Lung microvascular endothelial cell (primary cell): ENCODE data around the gene REV3L. TPM values are rescaled to one million over a fixed set of nuclear protein-coding genes. Genes with fewer than 3 reads are reported as not detected.
A peak's percentile ranks its signal among the peaks of the same experiment; 100 is the strongest.
"Not testable (repeated sequence)": the region's sequence is repeated elsewhere in the genome, so short reads cannot be mapped to it uniquely, and the experiment has no call there.

Experiments used
- DNase-seq, 2 donors: peaks; one replicate each; pipeline versions ENCODE4 v3.0.0 to v3.0.0-alpha.2; 2010; ENCODE audit warnings: low read depth in 2 of 2
- total RNA-seq: library from RNA; depleted of rRNA; stranded (reverse); fragments of >200 nt; gene quantifications from 2 replicates; pipeline ENCODE4 v1.2.1, GENCODE V29; 2014

REV3L gene
- total RNA-seq, 1 donor from 2014 or later = 18.8 TPM

DNA sequence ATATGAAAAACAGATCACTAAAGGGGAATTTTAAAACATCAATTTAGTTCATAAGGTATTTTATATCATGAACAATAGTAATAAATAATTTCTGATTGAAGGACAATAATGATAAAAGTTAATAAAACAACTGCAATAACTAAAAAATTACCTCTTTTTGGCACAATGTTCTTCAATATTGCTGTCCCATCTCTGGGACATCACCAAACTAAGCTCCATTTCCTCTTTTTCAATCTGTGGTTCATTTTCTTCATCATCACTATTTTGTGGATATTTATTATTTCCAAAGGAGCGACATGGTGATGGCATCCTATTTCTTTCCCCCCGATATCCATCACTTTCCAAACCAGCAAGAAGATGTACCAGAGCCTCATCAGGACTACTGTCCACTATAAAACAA lies 103.2 kb downstream of the REV3L start:
- no peak for DNase-seq

DNA sequence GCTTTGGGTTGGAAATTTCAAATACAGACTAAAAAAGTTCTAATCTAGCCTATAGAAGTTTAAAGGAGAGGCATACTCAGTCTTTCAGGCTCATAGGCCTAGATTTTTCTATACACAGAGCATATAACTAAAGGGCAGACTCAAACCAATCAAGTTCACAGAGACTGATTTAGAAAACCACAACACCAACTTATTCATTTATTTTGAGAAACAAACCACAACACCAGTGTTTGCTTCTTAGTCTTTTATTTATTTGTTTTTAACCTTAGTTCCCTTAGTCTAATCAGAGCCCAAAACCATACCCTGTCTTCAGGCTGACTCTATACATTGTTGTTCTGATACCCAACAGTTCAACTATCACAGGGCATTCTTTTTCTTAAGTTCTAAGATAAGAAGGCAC lies 103.7 kb downstream of the REV3L start:
- DNase-seq = no peak

DNA sequence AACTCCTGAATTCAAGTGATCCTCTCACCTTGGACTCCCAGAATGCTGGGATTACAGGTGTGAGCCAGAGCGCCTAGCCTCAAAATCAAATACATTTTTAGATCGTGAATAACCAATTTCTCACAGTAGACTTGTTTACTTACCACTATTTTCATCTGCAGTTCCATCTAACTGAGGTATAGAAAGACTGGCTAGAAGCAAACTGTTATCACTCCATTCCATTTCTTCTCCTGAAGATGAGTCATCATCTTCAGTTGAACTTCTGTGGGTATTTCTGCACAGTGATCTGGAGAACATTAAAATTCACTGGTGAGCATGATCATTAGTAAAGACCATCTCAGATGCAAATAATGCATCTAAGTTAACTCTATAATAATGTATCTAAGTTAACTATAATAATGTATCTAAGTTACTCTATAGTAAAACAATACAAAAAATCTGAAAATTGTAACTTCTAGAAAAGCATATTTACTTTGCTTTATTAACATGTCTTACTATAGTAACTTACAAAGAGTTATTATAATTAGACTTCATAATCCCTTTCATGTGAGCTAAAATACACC lies 105.4 kb downstream of the REV3L start:
- no peak for DNase-seq

DNA sequence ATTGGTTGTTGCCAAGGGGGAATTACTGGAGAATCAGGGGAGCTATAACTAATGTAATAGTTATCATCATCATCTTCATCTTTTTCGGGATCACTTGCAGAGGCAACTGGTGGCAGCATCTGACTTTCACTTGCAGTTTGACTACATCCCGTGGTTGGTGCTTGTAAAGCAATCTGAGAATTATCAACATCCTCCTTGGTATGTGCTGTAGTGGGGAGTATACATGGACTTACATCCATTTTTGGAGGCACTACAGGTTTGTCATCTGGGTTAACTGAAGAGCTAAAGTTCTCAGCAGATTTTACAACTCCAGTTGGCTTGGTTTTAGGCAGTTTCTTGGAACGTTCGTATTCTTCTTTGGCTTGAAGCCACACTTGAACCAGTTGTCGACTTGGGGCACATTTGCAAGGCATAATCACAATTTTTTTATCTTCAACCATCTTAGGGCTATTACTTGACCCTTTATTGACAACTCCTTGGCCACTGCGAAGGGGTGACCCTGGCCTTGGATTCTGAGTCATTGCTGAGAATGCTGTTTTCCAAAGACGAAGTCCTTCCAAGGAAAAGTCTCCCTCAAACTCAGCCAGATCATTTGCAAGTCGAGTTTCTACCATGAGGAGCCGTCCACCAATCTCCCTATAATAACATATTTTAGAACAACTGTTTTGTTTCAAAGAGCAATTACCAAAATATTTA lies 115.5 kb downstream of the REV3L start:
- no peak for DNase-seq

DNA sequence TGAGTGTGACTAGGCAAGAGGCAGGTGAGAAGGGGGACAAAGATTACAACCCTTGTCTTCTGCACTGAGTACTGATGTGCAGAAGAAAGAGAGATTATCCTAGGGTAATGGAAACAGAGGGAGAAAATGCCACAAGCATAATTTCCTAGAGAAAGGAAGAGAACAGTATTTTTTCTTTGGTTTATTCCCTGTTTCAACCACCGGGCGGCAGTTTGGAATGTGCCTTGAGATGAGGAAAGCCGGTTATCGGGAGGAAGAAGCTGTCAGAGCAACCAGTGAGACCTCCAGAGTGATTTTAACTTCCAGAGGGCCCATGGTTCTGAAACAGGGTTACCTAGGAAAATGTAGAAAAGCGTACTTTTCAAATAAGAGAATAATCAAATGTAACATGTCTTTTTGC lies 121.4 kb downstream of the REV3L start:
- peak; percentile 55 to 60 for DNase-seq

DNA sequence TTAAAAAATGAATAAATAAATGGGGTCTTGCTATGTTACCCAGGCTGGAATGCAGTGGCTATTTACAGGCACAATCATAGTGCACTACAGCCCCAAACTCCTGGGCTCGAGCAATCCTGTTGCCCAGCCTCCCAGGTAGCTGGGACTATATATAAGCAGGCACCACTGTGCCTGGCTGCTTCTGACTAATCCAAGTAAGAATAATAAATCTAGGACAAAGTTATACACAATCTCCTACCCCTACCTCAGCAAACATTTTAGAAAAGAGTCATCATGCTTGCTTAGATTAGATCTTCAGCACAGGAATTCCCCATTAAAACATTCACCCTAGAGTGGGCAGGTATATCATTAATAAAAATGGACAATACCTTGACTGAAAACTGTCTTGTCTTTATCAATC lies 124.6 kb downstream of the REV3L start:
- DNase-seq = no peak

DNA sequence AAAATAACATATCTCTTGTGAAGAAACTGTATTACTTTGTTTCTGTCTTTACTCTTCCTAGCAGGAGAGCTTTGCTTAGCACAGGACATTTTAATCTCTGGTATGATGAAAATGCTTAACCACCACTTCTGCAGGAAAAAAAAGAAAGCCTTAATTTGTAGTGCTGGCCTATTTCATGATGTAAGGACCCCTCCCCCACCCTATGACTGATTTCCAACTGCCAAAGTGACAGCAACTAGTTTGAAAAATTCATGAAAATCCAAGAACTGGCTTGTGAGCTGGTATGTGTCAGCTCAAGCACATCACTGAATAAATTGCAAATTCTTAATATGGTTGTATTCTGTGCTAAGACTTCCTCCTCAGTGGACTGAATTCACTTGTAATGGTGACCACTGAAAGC lies 125.3 kb downstream of the REV3L start:
- DNase-seq = no peak

DNA sequence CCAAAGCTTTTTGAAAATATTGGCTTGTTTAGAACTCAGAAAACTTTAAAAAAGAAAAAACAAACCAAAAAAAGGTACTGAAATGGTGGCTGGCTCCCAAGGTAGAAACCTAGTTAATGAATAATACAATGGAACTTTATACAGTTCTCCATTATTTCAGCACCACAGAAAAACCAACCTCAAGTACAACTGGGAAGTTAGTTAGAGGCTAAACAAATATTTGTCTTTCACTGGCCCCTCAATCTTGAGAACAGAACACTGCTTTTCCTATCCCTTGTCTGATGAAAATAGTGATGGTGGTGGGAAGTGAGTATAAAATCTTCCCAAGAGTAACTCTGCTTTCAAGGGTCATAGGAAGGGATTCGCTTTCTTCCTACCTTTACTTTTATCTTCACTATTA lies 126.5 kb downstream of the REV3L start:
- DNase-seq = no peak

DNA sequence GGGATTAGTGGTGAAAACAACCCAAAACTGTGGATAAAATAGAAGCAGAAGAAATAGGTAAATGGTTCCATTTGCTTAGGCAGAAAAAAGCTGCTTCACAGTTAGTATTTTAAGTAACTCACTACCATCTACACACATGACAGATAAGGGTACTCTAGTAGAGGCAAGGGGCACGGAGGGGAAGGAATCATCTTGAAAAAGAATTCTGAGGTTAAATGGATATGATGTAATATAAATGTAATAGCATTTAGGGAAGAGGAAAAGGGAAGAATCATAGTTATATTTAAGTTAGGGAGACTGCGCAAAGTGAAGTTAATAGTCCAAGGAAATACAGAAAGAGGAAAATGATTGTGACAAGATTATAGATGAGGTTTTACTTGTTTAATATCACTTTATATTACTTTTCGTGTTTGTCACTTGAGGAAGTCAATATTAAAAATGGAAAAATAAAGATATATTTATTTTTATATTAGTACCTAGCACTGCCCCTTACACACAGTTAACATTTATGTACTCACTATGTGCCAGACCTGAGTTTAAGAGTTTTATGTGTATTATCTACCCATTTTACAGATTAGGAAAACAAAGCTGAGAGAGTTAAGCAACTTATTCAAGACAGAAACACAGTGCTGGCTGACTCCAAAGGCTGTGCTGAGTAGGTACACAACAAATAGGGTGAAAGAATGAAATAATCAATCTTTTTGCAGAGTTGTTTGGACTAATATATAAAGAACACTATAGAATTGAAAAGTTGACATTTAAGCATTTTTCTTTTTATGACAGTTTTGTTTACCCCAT lies 128.1 kb downstream of the REV3L start:
- DNase-seq = no peak

DNA sequence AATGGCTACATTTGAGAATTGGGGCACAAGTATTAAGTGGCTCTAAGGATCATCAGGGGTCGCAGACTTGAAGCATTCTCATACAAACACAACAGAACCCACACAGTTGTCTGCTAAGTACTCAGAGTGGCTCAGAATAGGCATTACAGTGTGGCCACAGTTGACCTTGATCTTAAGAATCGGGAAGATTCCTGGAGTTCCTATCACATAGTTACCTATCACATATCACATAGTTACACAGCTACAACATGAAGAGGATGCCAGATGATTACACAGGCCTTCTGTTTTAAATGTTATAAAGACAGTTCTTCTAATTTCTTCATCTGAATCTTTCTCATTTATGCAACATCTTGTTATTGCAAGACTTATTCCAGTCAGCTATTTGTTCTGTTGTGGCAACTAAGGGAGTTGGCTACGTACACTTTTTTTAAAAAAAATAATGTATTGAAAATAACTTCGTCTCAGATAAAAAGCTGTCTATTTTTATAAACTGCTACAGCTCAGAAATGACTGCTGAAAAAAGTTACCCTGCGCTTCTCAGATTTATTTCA lies 129.0 kb downstream of the REV3L start:
- DNase-seq = no peak

DNA sequence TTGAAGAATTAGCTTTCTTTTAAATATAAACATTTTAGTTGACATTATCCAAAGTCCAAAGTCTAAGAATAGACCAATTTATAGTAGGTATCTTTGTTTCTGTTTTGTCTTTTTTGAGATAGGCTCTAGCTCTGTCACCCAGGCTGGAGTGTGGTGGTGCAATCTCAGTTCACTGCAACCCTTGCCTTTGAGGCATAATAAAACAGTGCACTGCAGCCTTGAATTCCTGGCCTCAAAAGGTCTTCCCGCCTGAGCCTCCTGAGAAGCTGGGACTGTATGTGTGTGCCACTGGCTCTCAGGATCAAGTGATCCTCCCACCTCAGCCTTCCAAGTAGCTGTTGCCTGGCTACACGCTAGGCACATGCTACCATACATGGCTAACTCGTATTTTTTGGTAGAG lies 135.4 kb downstream of the REV3L start:
- no peak for DNase-seq

DNA sequence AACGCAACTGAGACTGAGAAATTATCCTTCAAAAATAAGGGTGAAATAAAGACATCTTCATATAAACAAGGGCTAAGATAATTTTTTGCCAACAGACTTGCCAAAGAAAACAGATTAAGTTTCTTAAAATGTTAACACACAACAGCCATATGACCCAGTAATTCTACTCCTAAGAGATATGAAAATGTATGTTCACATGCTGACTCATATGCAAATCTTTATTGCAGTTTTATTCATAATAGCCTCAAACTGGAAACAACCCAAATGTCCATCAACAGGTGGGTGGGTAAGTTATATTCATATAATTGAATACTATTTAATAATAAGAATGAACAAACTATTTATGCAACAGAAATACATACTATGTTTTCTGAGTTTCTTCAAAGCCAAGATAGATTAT lies 140.1 kb downstream of the REV3L start:
- DNase-seq = no peak

DNA sequence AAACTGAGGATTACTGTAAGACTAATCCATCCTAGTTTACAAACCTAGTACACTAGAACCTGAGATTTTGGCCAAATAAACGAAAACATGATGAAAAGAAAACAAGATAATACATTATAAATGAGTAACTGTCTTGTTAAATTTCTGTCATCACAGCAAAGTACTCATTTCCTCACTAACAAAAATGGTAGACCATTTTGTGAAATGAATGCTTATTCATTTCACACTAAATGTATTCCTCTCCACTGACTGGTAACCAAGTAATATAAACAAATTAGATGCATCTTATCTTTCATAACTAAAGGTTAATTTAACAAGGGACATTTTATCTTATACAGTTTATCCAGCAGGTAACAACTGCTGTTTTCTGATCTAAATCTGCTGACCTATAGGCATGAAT lies 143.7 kb downstream of the REV3L start:
- DNase-seq = no peak

DNA sequence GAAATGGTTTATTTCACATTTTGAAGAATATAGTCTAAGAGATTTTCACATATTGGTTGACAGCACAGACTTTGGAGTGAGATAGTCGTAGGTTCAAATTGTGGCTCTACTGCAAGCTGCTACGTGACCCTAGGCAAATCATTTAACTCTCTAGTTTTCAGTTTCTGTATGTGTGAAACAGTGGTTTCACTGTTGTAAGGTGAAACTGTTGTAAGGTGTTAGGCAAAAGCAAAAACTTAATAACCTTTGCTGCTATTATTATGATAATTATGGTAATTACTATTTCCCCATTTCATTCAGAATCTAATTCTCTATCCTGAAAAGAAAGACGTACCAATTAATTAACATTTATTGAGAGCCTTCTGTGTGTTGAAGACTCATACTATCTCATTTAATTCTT lies 144.2 kb downstream of the REV3L start:
- no peak for DNase-seq

DNA sequence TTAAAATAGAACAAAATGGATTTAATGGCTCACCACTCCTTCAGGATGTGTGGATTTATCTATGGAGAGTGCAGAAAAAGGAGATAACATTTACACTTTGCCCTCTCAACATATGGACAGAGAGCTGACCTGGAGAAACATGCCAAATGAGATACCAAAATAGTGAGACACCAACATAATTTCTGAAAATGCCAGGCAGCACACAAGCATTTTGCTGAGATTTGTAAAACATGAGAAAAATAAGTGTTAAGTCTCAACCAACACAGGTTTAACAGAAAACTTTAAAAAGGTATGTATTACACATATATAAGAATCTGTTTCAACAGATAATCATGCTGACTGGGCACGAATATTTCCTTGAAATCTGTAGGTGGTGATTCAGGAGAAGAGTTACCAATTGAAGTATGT lies 145.2 kb downstream of the REV3L start:
- DNase-seq = no peak

DNA sequence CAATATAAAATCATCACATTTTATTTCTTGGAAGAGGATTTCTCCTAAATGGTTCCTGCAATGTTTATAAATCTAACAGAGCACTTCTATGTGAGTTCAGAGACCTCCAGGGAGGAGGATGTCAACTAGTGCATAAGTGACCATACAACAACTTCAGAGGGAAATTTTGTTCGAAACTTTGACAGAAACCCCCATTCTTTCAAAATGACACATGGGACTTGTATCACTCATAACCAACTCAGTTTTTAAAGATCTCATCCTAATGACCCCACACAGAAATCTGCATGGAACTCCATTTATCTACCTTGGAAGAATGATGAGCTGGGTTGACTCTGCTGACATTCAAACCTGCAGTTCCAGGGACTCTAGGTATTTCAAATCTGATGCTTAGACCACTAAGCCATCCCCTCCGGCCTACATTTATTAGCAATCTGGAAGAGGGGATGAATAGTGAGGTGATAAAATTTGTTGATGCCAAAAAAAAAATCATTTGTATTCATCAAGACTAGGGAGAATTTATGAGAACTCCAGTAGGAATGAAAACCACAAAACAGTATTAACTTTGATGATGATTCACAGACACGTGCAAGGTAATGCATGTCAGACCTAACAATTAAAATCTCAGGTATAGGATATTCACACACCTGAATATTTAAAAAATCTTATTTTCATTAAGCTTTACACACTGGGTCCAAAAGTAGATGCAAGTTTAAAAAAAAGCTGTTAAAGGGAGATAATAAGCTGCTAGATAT lies 153.0 kb downstream of the REV3L start:
- DNase-seq = no peak

DNA sequence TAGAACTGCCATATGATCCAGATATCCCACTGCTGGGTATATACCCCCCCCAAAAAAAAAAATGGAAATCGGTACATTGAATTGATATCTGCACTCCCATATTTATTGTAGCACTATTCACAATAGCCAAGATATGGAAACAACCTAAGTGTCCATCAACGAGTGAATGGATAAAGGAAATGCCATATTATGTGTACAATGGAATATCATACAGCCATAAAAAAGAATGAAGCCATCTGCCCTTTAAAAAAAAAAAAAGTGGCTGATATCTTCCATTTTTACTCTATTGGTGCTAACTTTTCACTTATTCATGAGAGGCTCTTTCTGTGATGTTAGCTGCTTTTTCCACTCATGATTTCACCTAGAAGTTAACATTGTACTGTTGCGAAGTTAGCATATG lies 156.5 kb downstream of the REV3L start:
- no peak for DNase-seq

DNA sequence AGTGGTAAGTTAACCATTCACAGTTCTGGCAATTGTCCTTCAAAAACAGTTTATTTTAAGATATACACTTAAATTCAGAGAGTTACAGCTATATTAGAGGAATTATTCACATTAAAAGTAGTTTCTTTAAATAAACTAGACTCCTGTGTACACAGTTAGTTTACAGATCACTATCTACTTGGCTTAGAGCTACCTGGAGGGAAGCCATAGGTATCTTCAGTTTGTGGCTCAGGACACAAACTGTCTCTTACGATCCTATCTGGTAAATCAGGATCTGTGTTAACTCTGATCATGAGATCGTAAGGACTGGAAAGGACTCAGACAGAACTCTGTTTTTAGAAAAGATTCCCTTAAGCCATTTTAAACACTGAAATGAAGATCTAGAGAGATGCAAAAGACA lies 160.9 kb downstream of the REV3L start:
- DNase-seq = no peak

DNA sequence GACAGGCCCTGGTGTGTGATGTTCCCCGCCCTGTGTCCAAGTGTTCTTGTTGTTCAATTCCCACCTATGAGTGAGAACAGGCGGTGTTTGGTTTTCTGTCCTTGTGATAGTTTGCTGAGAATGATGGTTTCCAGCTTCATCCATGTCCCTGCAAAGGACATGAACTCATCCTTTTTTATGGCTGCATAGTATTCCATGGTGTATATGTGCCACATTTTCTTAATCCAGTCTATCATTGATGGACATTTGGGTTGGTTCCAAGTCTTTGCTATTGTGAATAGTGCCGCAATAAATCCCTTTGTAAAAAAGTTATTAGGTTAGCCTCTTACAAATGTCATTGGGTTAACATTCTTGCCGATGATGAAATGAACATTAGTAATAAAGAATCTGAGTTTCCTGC lies 175.1 kb downstream of the REV3L start:
- DNase-seq = not testable (repeated sequence)

DNA sequence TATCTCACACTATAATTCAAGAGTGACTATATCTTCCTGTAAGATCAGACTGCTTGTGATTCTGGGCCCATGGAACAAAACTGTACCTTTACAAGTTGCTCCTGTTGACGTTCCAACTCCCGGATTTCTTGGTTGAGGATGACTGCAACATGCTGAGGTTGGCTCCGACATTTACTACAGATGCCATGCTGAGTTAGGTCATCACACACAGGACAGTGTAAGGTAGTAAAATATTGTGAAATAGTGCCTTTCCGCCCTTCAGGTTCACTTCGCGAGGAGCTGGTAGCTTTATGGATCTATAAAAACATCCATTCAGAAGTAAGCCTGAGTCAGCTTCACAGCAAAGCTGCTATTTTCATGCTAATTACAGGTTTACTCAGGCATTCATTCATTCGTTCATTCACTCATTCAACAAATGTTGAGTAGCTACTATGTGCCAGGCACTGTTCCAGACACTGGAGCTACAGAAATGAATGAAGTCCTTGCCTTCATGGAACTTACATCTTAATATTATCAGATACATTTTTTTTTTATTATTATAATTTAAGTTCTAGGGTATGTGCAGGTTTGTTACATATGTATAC lies 175.7 kb downstream of the REV3L start:
- DNase-seq = no peak

DNA sequence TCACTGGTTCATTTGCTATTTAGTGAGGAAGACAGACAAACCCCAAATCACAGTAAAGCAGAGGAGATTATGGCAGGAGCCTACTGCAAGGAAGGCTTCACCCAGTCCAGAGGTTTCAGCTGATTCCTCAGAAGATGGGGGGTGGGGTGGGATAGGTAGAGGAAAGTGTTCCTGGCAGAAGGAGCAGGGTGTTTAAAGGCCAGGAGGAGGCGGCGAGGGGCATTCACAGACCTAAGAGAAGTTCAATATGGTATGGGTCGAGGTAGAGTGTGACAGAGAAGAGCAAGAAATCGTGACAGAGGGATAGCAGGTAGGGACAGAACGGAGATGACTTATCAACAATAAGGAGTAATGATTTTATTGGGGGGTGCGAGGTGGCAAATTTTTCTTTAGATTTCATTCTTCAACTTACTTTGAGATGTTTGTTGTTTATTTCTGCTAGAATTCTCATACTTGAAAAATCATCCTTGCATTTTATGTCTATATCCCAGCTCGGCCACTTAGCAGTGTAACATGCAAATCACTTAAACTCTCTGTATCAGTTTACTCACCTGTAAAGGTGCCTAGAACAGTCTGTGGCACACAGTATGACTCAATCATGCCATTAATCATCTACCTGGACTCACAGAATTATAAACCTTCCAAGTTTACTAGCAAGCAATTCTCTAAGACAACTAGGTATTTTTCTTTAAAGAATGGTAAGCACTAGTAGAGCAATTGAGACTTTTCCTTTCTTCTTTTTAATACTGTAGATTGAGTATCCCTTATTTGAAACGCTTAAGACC lies 176.7 kb downstream of the REV3L start:
- DNase-seq = no peak
